Measurements from ENCODE around the gene GPATCH1.
"Not testable (repeated sequence)": the region's sequence is repeated elsewhere in the genome, so short reads cannot be mapped to it uniquely, and the experiment has no call there.

The GPATCH1 gene, protein sequence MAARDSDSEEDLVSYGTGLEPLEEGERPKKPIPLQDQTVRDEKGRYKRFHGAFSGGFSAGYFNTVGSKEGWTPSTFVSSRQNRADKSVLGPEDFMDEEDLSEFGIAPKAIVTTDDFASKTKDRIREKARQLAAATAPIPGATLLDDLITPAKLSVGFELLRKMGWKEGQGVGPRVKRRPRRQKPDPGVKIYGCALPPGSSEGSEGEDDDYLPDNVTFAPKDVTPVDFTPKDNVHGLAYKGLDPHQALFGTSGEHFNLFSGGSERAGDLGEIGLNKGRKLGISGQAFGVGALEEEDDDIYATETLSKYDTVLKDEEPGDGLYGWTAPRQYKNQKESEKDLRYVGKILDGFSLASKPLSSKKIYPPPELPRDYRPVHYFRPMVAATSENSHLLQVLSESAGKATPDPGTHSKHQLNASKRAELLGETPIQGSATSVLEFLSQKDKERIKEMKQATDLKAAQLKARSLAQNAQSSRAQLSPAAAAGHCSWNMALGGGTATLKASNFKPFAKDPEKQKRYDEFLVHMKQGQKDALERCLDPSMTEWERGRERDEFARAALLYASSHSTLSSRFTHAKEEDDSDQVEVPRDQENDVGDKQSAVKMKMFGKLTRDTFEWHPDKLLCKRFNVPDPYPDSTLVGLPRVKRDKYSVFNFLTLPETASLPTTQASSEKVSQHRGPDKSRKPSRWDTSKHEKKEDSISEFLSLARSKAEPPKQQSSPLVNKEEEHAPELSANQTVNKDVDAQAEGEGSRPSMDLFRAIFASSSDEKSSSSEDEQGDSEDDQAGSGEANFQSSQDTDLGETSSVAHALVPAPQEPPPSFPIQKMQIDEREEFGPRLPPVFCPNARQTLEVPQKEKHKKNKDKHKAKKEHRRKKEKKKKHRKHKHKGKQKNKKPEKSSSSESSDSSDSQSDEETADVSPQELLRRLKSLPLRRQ

DNA sequence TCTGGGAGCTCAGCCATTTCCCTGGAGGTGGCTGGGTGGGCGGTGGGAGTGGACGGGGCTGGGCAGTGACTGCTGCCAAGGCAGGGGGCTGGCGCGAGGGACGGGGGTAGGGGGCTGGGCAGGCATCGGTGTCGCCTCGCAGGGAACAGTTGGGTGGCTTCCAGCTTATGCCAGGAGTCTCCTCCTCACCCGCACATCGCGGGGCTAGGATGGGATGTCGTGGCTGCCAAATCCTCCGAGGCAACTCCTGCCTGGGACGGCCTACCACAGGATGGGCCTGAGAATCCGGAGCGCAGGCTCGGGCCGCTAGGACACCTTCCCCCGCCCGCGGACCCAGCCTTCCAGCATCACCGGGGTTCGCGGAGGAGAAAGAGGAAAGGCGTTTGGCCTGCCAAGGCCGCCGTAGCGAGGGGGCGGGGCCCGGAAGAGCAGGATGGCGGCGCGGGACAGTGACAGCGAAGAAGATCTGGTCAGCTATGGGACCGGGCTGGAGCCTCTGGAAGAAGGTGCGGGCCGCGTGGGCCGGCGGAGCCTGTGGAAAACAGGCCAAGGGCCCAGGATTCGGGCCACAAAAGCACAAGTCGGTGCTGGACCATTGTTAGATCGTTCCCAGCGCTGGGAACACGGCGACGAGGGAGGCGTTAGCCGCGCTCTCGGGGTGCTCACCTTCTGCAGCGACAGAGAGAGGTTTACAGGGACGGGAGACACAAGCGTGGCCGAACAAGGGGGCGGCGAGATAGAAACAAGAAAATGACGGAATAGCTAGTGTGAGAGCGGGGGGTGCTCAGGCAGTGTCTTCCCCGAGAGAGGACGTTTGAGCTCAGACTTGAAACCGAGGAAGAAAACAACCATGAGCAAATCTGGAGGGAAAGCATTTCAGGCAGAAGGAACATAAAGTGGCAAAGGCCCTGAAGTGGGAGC lies at the start of gene GPATCH1:
GPATCH1 (plus strand) TSS at position 421 of the 921 bp plus-strand sequence; CDS start at position 434, 13 bp downstream.
- Histone ChIP-seq H3K4me1 (ENCODE audit: control insufficient read depth in 1 of 2, insufficient read depth in 1 of 2, low read depth in 1 of 2, low read length in 1 of 2) (peaks cover 18 to 20% of the 10 kb centered on the region in 2 experiments), H3K9me3 (no peaks in the 10 kb centered on the region), H3K36me3 (no peaks in the 10 kb centered on the region), H3K4me3 (ENCODE audit: low read depth in 1 of 2, low read length in 1 of 2) (peak within 1 kb of the TSS; percentile 94 to 99), H3K27me3 (peaks cover 18% of the 10 kb centered on the region), H3K27ac (peak within 1 kb of the TSS; percentile 75)
- TF ChIP-seq, protein P1, sequence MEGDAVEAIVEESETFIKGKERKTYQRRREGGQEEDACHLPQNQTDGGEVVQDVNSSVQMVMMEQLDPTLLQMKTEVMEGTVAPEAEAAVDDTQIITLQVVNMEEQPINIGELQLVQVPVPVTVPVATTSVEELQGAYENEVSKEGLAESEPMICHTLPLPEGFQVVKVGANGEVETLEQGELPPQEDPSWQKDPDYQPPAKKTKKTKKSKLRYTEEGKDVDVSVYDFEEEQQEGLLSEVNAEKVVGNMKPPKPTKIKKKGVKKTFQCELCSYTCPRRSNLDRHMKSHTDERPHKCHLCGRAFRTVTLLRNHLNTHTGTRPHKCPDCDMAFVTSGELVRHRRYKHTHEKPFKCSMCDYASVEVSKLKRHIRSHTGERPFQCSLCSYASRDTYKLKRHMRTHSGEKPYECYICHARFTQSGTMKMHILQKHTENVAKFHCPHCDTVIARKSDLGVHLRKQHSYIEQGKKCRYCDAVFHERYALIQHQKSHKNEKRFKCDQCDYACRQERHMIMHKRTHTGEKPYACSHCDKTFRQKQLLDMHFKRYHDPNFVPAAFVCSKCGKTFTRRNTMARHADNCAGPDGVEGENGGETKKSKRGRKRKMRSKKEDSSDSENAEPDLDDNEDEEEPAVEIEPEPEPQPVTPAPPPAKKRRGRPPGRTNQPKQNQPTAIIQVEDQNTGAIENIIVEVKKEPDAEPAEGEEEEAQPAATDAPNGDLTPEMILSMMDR (IDR thresholded peaks at IDR 0.05): no peak

DNA sequence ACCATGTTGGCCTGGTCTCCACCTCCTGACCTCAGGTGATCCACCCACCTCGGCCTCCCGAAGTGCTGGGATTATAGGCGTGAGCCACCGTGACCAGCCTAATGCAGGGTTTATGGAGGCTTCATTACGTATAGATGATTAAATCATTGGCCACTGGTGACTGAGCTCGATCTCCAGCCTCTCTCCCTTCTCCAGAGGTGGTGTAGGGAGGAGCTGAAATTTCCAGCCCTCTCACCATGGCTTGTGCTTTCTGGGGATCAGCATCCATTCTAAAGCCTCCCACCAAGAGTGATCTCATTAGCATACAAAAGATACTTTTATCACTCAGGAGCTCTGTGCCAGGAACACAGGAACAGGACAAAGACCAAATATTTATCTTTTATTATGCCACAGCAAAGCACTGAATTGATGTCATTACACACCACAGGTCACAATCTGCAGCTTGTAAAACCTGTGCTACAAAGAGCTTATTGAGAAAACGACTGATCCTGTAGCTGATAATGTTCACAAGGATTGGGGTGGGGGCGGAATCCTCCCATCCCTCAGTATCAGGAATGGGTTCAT lies 48.7 kb upstream of the GPATCH1 start:
- TF ChIP-seq, protein P1 (IDR thresholded peaks at IDR 0.05): no peak
- Histone ChIP-seq H3K4me1 (ENCODE audit: control insufficient read depth in 1 of 2, insufficient read depth in 1 of 2, low read depth in 1 of 2, low read length in 1 of 2) (no peaks in the 10 kb centered on the region), H3K9me3 (no peaks in the 10 kb centered on the region), H3K36me3 (no peaks in the 10 kb centered on the region), H3K4me3 (ENCODE audit: low read depth in 1 of 2, low read length in 1 of 2) (no peak overlapping the region), H3K27me3 (peaks cover 4% of the 10 kb centered on the region), H3K27ac (no peak overlapping the region)

DNA sequence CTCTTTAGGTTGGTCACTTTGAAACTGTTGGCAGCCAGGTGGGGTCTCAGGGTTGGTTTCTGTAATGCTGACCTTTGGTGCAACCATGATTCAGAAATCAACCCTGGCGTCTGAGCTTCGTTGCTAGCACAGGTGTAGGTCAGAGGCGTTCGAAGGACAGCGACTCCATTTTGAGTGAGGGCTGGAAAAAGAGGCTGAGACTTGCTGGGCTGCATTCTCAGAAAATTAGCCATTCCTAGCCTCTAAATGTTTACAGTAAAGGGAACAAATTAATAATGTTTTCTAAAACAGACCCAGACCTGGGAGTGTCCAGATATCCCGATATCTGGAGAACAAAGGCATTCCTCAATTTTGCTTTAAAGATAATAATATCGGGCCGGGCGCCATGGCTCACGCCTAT lies 45.5 kb upstream of the GPATCH1 start:
- TF ChIP-seq, protein P1 (IDR thresholded peaks at IDR 0.05): no peak
- peaks cover 26% of the 10 kb centered on the region for H3K27me3 ChIP-seq
- H3K9me3 ChIP-seq: no peaks in the 10 kb centered on the region
- H3K27ac ChIP-seq: no peak overlapping the region
- no peaks in the 10 kb centered on the region for H3K36me3 ChIP-seq
- no peak overlapping the region for H3K4me3 ChIP-seq (ENCODE audit: low read depth in 1 of 2, low read length in 1 of 2)
- no peaks in the 10 kb centered on the region for H3K4me1 ChIP-seq (ENCODE audit: control insufficient read depth in 1 of 2, insufficient read depth in 1 of 2, low read depth in 1 of 2, low read length in 1 of 2)

DNA sequence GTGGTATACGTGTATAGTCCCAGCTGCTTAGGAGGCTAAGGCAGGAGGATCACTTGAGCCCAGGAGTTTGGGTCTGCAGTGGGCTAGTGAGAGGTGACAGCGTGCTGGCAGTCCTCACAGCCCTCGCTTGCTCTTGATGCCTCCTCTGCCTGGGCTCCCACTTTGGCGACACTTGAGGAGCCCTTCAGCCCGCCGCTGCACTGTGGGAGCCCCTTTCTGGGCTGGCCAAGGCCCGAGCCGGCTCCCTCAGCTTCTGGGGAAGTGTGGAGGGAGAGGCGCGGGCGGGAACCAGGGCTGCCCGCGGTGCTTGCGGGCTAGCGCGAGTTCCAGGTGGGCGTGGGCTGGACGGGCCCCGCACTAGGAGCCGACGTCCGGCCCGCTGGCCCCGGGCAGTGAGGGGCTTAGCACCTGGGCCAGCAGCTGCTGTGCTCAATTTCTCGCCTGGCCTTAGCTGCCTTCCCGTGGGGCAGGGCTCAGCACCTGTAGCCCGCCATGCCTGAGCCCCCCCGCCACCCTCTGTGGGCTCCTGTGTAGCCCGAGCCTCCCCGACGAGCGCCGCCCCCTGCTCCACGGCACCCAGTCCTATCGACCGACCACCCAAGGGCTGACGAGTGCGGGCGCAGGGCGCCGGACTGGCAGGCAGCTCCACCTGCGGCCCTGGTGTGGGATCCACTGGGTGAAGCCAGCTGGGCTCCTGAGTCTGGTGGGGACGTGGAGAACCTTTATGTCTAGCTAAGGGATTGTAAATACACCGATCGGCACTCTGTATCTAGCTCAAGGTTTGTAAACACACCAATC lies 44.4 kb upstream of the GPATCH1 start:
- H3K9me3 ChIP-seq; H3K36me3 ChIP-seq; H3K4me3 ChIP-seq (ENCODE audit: low read depth in 1 of 2, low read length in 1 of 2); H3K27ac ChIP-seq; H3K4me1 ChIP-seq (ENCODE audit: control insufficient read depth in 1 of 2, insufficient read depth in 1 of 2, low read depth in 1 of 2, low read length in 1 of 2): not testable (repeated sequence)
- H3K27me3 ChIP-seq: peaks cover 28% of the 10 kb centered on the region

DNA sequence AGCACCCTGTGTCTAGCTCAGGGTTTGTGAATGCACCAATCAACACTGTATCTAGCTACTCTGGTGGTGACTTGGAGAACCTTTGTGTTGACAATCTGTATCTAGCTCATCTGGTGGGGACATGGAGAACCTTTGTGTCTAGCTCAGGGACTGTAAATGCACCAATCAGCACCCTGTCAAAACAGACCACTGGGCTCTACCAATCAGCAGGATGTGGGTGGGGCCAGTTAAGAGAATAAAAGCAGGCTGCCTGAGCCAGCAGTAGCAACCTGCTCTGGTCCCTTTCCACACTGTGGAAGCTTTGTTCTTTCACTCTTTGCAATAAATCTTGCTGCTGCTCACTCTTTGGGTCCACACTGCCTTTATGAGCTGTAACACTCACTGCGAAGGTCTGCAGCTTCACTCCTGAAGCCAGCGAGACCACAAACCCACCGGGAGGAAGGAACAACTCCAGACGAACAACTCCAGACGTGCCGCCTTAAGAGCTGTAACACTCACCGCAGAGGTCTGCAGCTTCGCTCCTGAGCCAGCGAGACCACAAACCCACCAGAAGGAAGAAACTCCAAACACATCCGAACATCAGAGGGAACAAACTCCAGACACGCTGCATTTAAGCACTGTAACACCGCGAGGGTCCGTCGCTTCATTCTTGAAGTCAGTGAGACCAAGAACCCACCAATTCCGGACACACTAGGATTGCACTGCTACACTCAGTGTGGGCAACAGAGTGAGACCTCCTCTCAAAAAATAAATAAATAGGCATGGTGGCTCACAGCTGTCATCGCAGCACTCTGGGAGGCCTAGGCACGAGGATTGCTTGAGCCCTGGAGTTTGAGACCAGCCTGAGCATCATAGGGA lies 43.6 kb upstream of the GPATCH1 start:
- H3K9me3 ChIP-seq; H3K4me1 ChIP-seq (ENCODE audit: control insufficient read depth in 1 of 2, insufficient read depth in 1 of 2, low read depth in 1 of 2, low read length in 1 of 2); H3K27ac ChIP-seq; H3K36me3 ChIP-seq; H3K4me3 ChIP-seq (ENCODE audit: low read depth in 1 of 2, low read length in 1 of 2): not testable (repeated sequence)
- peaks cover 28% of the 10 kb centered on the region for H3K27me3 ChIP-seq
